GM21619 (cell line): Measurements from ENCODE around the gene ZNF559.
"Not testable (repeated sequence)": the region's sequence is repeated elsewhere in the genome, so short reads cannot be mapped to it uniquely, and the experiment has no call there.

ENCODE experiments used
- ATAC-seq: cut with Tn5 transposase; IDR thresholded peaks from one replicate; pipeline ENCODE4 v1.9.1; 2021; ENCODE audit not compliant: unreplicated experiment

The ZNF559 gene

DNA sequence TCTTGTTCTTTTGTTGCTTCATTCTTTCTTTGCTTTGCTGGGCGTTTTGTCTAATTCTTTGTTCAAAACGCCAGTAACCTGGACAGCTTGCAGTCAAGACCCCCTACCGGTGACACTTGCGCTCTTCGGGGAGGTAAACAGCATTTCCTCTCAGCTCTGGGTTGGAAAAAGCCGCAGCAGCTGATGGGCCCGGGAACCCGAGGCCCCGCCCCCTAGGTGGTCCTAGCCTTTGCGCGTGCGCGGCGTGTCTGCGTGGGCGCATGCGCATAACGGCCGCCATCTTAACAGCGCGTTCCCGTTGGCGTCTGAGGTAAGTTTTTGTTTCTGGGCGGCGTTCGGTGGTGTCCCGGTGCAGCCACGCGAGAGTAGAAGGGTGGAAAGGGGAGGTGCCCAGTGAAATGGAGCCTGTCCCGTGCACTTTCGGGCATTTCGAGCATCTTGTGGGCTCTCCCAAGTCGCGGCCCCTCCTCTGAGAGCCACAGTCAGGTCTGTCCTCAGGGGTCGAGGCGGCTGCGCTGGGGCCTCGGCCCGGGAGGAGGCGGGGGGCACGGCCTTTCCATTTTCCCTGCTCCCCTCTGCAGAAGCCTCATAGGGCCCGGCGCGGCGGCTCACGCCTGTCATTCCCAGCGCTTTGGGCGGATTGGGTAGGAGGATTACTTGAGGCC, at the start of gene ZNF559:
Gene ZNF559 (plus strand): TSS at position 261 of the 665 bp plus-strand sequence. CDS start 14,371 bp downstream, outside the sequence.
- peak; percentile 99 for ATAC-seq

DNA sequence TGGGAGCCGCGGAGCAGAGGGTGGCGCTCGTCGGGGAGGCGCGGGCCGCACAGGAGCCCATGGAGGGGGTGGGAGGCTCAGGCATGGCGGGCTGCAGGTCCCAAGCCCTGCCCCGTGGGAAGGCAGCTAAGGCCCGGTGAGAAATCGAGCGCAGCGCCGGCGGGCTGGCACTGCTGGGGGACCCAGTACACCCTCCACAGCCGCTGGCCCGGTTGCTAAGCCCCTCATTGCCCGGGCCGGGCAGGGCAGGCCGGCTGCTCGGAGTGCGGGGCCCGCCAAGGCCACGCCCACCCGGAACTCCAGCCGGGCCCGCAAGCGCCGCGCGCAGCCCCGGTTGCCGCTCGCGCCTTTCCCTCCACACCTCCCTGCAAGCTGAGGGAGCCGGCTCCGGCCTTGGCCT, 40.5 kb upstream of the ZNF559 start:
- not testable (repeated sequence) for ATAC-seq

DNA sequence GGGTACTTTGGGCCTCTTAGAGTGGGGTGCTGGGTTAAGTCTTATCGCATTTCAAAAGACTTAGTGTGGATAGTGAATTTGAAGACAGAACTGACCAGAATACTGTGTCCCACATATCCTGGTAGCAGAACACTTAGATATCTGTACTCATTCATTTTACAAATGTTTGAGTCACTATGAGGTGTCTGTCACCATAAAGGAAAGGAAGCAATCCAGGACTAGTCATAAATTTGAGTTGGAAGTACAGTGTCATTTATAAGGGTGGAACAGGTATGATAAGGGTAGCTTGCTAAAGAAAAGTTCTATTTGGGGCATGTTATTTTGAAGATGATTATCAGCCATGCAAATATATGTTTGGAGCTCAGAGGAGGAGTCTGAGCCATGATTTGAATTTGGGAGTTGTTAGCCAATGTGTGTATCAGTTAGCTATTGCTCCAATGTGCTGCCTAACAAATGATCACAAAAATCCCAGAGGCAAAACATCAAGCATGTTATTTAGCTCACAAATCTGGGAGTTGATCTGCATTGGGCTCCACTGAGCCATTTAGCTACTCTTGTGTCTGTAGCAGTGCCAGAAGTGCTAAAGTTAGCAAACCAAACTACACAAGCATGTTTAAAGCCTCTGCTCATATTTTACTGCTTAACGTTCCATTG, 34.6 kb upstream of the ZNF559 start:
- ATAC-seq: no peak

GRCh38 chr19:9295411-9295849, 28.5 kb upstream of the ZNF559 start:
- ATAC-seq: no peak

- no peak for ATAC-seq
These were observed 27.6 kb upstream of the ZNF559 start for GRCh38 chr19:9296336-9296735.

GRCh38 chr19:9306443-9306842, 17.5 kb upstream of the ZNF559 start:
- ATAC-seq: no peak

DNA sequence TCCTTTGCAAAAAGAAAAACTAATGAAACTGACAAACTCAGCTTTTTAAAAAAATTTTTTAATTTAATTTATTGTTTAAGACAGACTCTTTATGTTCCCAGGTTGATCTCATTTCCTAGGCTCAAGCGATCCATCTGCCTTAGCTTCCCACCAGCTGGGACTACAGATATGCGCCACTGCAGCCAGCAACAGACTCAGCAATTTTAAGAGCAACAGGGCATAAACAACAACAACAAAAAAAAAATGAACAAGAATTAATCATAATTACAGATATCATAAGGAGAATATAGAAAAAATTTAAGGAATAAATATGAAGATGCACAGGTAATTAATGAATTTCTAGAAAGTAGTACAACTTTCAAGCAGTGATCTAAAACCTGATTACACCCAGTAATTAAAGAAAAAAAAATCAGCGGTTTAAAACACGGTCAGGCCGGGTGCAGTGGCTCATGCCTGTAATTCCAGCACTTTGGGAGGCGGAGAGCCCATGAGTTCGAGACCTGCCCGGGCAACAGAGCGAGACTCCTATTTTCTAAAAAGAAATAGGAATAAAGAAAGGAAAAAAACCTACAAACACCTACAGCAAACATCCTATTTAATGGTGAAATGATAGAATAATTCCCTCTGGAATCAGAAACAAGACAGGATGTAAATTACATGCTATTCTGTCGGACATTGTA, 15.7 kb upstream of the ZNF559 start:
- no peak for ATAC-seq

DNA sequence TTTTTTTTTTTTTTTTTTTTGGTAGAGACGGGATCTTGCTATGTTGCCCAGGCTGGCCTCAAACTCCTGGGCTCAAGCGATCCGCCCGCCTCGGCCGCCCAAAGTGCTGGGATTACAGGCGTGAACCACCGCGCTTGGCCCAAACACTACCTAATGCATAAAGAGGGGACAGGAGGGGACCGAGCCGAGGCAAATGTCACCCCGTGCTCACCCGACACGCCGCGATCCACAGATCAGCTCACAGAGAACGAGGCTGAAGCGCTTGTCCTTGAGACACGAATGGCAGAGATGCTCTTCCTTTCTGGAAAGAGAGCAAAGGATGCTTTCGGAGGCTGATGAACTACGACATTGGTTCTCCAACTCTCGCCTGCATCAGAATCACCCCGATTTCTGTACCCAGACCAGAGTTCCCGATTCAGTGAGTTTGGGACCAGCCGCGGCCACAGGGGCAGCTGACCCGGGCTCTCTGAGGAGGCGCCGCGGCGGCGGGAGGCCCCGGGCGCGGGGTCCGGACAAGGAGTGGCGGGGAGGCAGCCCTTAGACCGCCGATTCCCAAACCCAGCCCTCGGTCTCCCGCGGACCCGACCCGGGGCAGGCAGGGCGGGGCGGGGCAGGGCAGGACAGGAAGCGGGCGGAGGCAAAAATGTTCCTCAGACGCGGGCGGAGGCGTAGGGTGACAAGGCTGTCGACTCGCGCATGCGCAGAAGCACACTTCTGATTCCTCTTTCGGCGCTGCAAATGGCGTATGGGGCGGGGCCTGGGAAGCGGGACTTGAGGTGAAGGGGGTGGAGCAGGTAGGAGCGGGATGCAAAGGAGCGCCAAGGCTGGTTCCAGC, 14.6 kb upstream of the ZNF559 start, which contains the start of gene ZNF699:
Gene ZNF699 (minus strand): TSS at position 700 of the 835 bp plus-strand sequence. CDS start 4,719 bp downstream, outside the sequence.
- peak; percentile 92 for ATAC-seq

GRCh38 chr19:9309974-9310446, 14.0 kb upstream of the ZNF559 start:
- peak; percentile 49 for ATAC-seq

GRCh38 chr19:9313756-9314155, 10.2 kb upstream of the ZNF559 start:
- no peak for ATAC-seq

DNA sequence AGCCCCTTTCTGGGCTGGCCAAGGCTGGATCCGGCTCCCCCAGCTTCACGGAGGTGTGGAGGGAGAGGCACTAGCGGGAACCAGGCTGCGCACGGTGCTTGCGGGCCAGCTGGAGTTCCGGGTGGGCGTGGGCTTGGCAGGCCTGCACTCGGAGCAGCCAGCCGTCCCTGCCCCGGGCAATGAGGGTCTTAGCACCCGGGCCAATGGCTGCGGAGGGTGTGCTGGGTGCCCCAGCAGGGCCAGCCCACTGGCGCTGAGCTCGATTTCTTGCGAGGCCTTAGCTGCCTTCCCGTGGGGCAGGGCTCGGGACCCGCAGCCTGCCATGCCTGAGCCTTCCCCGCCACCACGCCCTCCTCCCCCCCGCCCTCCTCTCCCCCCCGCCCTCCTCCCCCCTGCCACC, 2.6 kb upstream of the ZNF559 start:
- ATAC-seq: no peak

- ATAC-seq: not testable (repeated sequence)
These were observed 2.2 kb upstream of the ZNF559 start for GRCh38 chr19:9321756-9322155.

- not testable (repeated sequence) for ATAC-seq
These were observed 1.8 kb upstream of the ZNF559 start for GRCh38 chr19:9322201-9322600.

GRCh38 chr19:9323557-9323918, 441 bp upstream of the ZNF559 start:
- peak; percentile 32 for ATAC-seq

- ATAC-seq: no peak
These were observed 594 bp downstream of the ZNF559 start for GRCh38 chr19:9324584-9324962.

DNA sequence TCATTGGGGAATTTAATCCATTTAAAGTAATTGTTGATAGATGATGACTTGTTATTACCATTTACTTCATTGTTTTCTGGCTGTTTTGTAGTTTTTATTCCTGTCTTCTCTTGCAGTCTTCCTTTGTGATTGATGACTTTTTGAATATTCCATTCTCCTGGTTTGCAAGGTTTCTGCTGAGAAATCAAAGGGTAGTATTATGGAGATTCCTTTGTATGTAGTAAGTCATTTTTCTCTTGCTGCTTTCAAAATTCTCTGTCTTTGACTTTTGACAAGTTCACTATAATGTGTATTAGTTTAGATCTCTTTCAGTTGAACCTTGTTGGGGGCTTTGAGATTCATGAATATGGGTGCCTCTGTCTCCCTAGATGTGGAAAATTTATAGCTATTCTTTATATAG, 6.0 kb downstream of the ZNF559 start:
- ATAC-seq: no peak

- ATAC-seq: no peak
These were observed 18.8 kb downstream of the ZNF559 start for GRCh38 chr19:9342610-9343304.

DNA sequence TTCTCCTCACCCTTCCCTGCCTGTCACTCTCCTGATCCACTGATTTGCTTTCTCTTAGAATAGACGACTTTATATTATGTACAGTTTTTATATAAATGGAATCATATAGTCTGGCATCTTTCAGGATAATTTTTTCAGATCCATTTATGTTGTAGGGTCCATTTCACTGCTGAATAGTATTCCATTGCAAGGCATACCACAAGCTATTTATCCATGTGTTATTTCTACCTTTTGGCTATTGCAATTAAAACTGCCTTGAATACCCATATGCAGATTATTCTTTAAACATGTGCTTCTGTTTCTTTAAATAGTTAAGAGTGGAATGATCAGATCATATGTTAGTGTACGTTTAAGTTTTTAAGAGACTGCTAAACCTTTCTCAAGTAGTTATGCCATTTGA, 21.0 kb downstream of the ZNF559 start:
- ATAC-seq: no peak

- no peak for ATAC-seq
These were observed 24.3 kb downstream of the ZNF559 start for GRCh38 chr19:9348253-9348652.

- ATAC-seq: no peak
These were observed 24.7 kb downstream of the ZNF559 start for GRCh38 chr19:9348671-9349070.
